Skeletal muscle tissue (tissue), 4 donors: Measurements from ENCODE around the gene SPHK1. TPM values are rescaled to one million over a fixed set of nuclear protein-coding genes. Genes with fewer than 3 reads are reported as not detected.

Source experiments
- H3K27ac ChIP-seq: one replicate; pipeline ENCODE4 v1.7.0; 2013; ENCODE audit warnings: mild to moderate bottlenecking, low read depth, low read length, inconsistent platforms
- H3K27me3 ChIP-seq, 3 donors: one replicate each; pipeline ENCODE4 v1.7.0; 2013; ENCODE audit warnings: low read length in 3 of 3; ENCODE audit not compliant: control insufficient read depth in 3 of 3, insufficient read depth in 3 of 3
- H3K36me3 ChIP-seq, 3 donors: one replicate each; pipeline ENCODE4 v1.7.0; 2013; ENCODE audit warnings: low read length in 3 of 3; ENCODE audit not compliant: control insufficient read depth in 3 of 3, insufficient read depth in 3 of 3
- H3K4me1 ChIP-seq, 3 donors: one replicate each; pipeline ENCODE4 v1.7.0; 2013; ENCODE audit warnings: low read length in 3 of 3, mild to moderate bottlenecking in 3 of 3; ENCODE audit not compliant: control insufficient read depth in 3 of 3, insufficient read depth in 3 of 3
- H3K4me3 ChIP-seq, 3 donors: one replicate each; pipeline ENCODE4 v1.7.0; 2013; ENCODE audit warnings: low read length in 3 of 3
- H3K9ac ChIP-seq, 3 donors: one replicate each; pipeline ENCODE4 v1.7.0; 2013; ENCODE audit warnings: low read length in 3 of 3, mild to moderate bottlenecking in 3 of 3, moderate library complexity in 2 of 3, low read depth in 1 of 3
- H3K9me3 ChIP-seq, 3 donors: one replicate each; pipeline ENCODE4 v1.7.0; 2013; ENCODE audit warnings: low read length in 3 of 3; ENCODE audit not compliant: control insufficient read depth in 3 of 3
- total RNA-seq: library from RNA; depleted of rRNA; stranded (reverse); fragments of >200 nt; gene quantifications from one replicate; pipeline ENCODE4 v1.2.3, GENCODE V29; 2014
- donor health status: Osteomylitis.

SPHK1 gene
- total RNA-seq, 1 donor from 2014 or later, result 2.1 TPM

GRCh38 chr17:76383546-76384221, 725 bp upstream of the SPHK1 start:
- Histone ChIP-seq H3K9me3 (no peaks in the 10 kb centered on the region), H3K9ac (peak overlapping the region; percentile 57 to 74 (median 62)), H3K4me3 (peak overlapping the region; percentile 48 to 73 (median 72)), H3K27ac (peak overlapping the region; percentile 71), H3K27me3 (peaks cover 0 to 14% (median 0%) of the 10 kb centered on the region in 3 donors), H3K36me3 (no peaks in the 10 kb centered on the region), H3K4me1 (peaks cover 22 to 45% (median 27%) of the 10 kb centered on the region in 3 donors)

GRCh38 chr17:76384987-76385891, 830 bp downstream of the SPHK1 start:
- H3K27me3 ChIP-seq, result peaks cover 0 to 14% (median 0%) of the 10 kb centered on the region in 3 donors
- peaks cover 22 to 49% (median 31%) of the 10 kb centered on the region in 3 donors for H3K4me1 ChIP-seq
- H3K9ac ChIP-seq, result peak overlapping the region; percentile 57 to 74 (median 59)
- peak overlapping the region; percentile 75 for H3K27ac ChIP-seq
- no peaks in the 10 kb centered on the region for H3K9me3 ChIP-seq
- H3K4me3 ChIP-seq, result peak overlapping the region; percentile 59 to 73 (median 72)
- peaks cover 2 to 8% (median 5%) of the 10 kb centered on the region in 3 donors for H3K36me3 ChIP-seq

- Histone ChIP-seq H3K4me3 (peak overlapping the region; percentile 59 to 73 (median 72)), H3K27me3 (peaks cover 0 to 14% (median 0%) of the 10 kb centered on the region in 3 donors), H3K4me1 (peaks cover 22 to 49% (median 31%) of the 10 kb centered on the region in 3 donors), H3K27ac (peak overlapping the region; percentile 75), H3K9ac (peak overlapping the region; percentile 59 to 74 (median 65)), H3K9me3 (no peaks in the 10 kb centered on the region), H3K36me3 (peaks cover 10 to 17% (median 13%) of the 10 kb centered on the region in 3 donors)
Measured at GRCh38 chr17:76385892-76386786, 1.7 kb downstream of the SPHK1 start.

- H3K4me1 ChIP-seq, result peaks cover 22 to 44% (median 31%) of the 10 kb centered on the region in 3 donors
- H3K9ac ChIP-seq, result no peak overlapping the region
Measured at GRCh38 chr17:76386966-76387765, 2.8 kb downstream of the SPHK1 start.

GRCh38 chr17:76388966-76389888, 4.8 kb downstream of the SPHK1 start:
- no peaks in the 10 kb centered on the region for H3K9me3 ChIP-seq
- peaks cover 19 to 25% (median 25%) of the 10 kb centered on the region in 3 donors for H3K4me1 ChIP-seq
- no peak overlapping the region for H3K4me3 ChIP-seq
- H3K36me3 ChIP-seq, result peaks cover 30 to 37% (median 32%) of the 10 kb centered on the region in 3 donors
- H3K27ac ChIP-seq, result no peak overlapping the region
- H3K27me3 ChIP-seq, result peaks cover 0 to 8% (median 0%) of the 10 kb centered on the region in 3 donors
- no peak overlapping the region for H3K9ac ChIP-seq

More at GRCh38 chr17:76386966-76387765, 2.8 kb downstream of the SPHK1 start:
- peaks cover 0 to 14% (median 0%) of the 10 kb centered on the region in 3 donors for H3K27me3 ChIP-seq
- H3K36me3 ChIP-seq, result peaks cover 18 to 28% (median 21%) of the 10 kb centered on the region in 3 donors
- H3K27ac ChIP-seq, result no peak overlapping the region
- no peak overlapping the region for H3K4me3 ChIP-seq
- no peaks in the 10 kb centered on the region for H3K9me3 ChIP-seq

- no peak overlapping the region for H3K9ac ChIP-seq
- peaks cover 0 to 7% (median 0%) of the 10 kb centered on the region in 3 donors for H3K27me3 ChIP-seq
- H3K36me3 ChIP-seq, result peaks cover 32 to 42% (median 34%) of the 10 kb centered on the region in 3 donors
- no peak overlapping the region for H3K27ac ChIP-seq
- no peak overlapping the region for H3K4me3 ChIP-seq
- H3K4me1 ChIP-seq, result peaks cover 13 to 20% (median 19%) of the 10 kb centered on the region in 3 donors
- H3K9me3 ChIP-seq, result no peaks in the 10 kb centered on the region
Measured at GRCh38 chr17:76390003-76390421, 5.6 kb downstream of the SPHK1 start.

GRCh38 chr17:76391200-76391715, 6.8 kb downstream of the SPHK1 start:
- Histone ChIP-seq H3K4me3 (no peak overlapping the region), H3K27ac (no peak overlapping the region), H3K27me3 (no peaks in the 10 kb centered on the region), H3K9ac (no peak overlapping the region), H3K9me3 (no peaks in the 10 kb centered on the region), H3K4me1 (peaks cover 3 to 8% (median 7%) of the 10 kb centered on the region in 3 donors), H3K36me3 (peaks cover 41 to 52% (median 43%) of the 10 kb centered on the region in 3 donors)

- H3K27me3 ChIP-seq, result no peaks in the 10 kb centered on the region
- peaks cover 4 to 14% (median 13%) of the 10 kb centered on the region in 3 donors for H3K4me1 ChIP-seq
- H3K9ac ChIP-seq, result no peak overlapping the region
- no peak overlapping the region for H3K27ac ChIP-seq
- peaks cover 68 to 80% (median 71%) of the 10 kb centered on the region in 3 donors for H3K36me3 ChIP-seq
- H3K4me3 ChIP-seq, result no peak overlapping the region
- no peaks in the 10 kb centered on the region for H3K9me3 ChIP-seq
Measured at GRCh38 chr17:76394166-76394565, 9.8 kb downstream of the SPHK1 start.
